Small intestine (tissue), 7 donors: ENCODE results near the gene PHYKPL. TPM values are rescaled to one million over a fixed set of nuclear protein-coding genes. Genes with fewer than 3 reads are reported as not detected.

ENCODE experiments used
- DNase-seq, 2 donors: peaks; one replicate each; pipeline versions ENCODE4 v3.0.0 to v3.0.0-alpha.2; 2013
- FAIRE-seq: peaks from 2 replicates; lab custom pipeline; 2012; peaks lifted over from hg19 to GRCh38; lab: Jason Lieb, UNC
- H3K27ac ChIP-seq, 3 donors: one replicate each; pipeline ENCODE4 v1.5.1; 2013; ENCODE audit warnings: low read length in 2 of 3, mild to moderate bottlenecking in 2 of 3, control low read depth in 1 of 3, inconsistent platforms in 1 of 3, low read depth in 1 of 3, moderate library complexity in 1 of 3
- H3K27me3 ChIP-seq, 3 donors: one replicate each; pipeline ENCODE4 v1.6.1; 2013; ENCODE audit warnings: low read length in 3 of 3, inconsistent platforms in 1 of 3; ENCODE audit not compliant: control insufficient read depth in 3 of 3, insufficient read depth in 3 of 3
- H3K36me3 ChIP-seq, 3 donors: one replicate each; pipeline ENCODE4 v1.6.1; 2013; ENCODE audit warnings: low read length in 3 of 3, inconsistent platforms in 1 of 3, low read depth in 1 of 3, mild to moderate bottlenecking in 1 of 3, moderate library complexity in 1 of 3; ENCODE audit not compliant: control insufficient read depth in 3 of 3, insufficient read depth in 2 of 3
- H3K4me1 ChIP-seq, 3 donors: one replicate each; pipeline ENCODE4 v1.6.1; 2013; ENCODE audit warnings: low read length in 2 of 3, inconsistent platforms in 1 of 3, low read depth in 1 of 3, mild to moderate bottlenecking in 1 of 3, moderate library complexity in 1 of 3; ENCODE audit not compliant: control insufficient read depth in 3 of 3, insufficient read depth in 2 of 3
- H3K4me3 ChIP-seq, 3 donors: one replicate each; pipeline ENCODE4 v1.5.1; 2013; ENCODE audit warnings: low read length in 3 of 3, control low read depth in 1 of 3, inconsistent platforms in 1 of 3, low read depth in 1 of 3, mild to moderate bottlenecking in 1 of 3, moderate library complexity in 1 of 3
- H3K9me3 ChIP-seq, 2 donors: one replicate each; pipeline ENCODE4 v1.6.1; 2013; ENCODE audit warnings: low read depth in 1 of 2, low read length in 1 of 2; ENCODE audit not compliant: control insufficient read depth in 2 of 2, insufficient read depth in 1 of 2
- WGBS, 3 donors: extraction: QIAGEN DNeasy Blood & Tissue Kit; methylation state at CpG; one replicate each; pipeline ENCODE4 v1.1.7; 2013; 5-methylcytosine and 5-hydroxymethylcytosine counted together
- polyA plus RNA-seq, 4 donors: library from polyadenylated mRNA; stranded (reverse) in 3 of 4; unstranded in 1 of 4; fragments of 200-250 nt in 3 of 4; fragments of 120-200 nt in 1 of 4; gene quantifications; one replicate each; pipeline versions ENCODE4 v1.2.1 to v1.2.3, GENCODE V29; 2013
- donor health status: healthy with polysubstance abuse.
- donor health status: control.
- donor health status: control.
- donor health status: Bipolar disorder and iron deficiency.
- donor health status: healthy.

PHYKPL gene
- polyA plus RNA-seq, 4 donors, result 57.7 to 145 (median 127) TPM

GRCh38 chr5:178211095-178212048 lies 21.2 kb downstream of the PHYKPL start:
- H3K9me3 ChIP-seq, result no peaks in the 10 kb centered on the region
- FAIRE-seq (no peak), DNase-seq (no peak)
- H3K27me3 ChIP-seq, result no peaks in the 10 kb centered on the region
- WGBS, 3 donors, result 55 to 62% (median 59%) methylated on average over 8 of the region's 8 CpGs
- peaks cover 28 to 92% (median 49%) of the 10 kb centered on the region in 3 donors for H3K36me3 ChIP-seq
- H3K4me3 ChIP-seq, result no peak overlapping the region
- H3K4me1 ChIP-seq, result peaks cover 5 to 85% (median 33%) of the 10 kb centered on the region in 3 donors
- peak overlapping the region; percentile 15 to 76 (median 29) for H3K27ac ChIP-seq

GRCh38 chr5:178210686-178211085 lies 21.9 kb downstream of the PHYKPL start:
- Histone ChIP-seq H3K27ac (peak overlapping the region; percentile 37 to 76 (median 60)), H3K27me3 (no peaks in the 10 kb centered on the region), H3K4me3 (no peak overlapping the region), H3K36me3 (peaks cover 28 to 90% (median 49%) of the 10 kb centered on the region in 3 donors), H3K4me1 (peaks cover 12 to 84% (median 30%) of the 10 kb centered on the region in 3 donors), H3K9me3 (no peaks in the 10 kb centered on the region)
- no peak for FAIRE-seq
- WGBS, 3 donors, result 39 to 69% (median 45%) methylated on average over 5 of the region's 5 CpGs
- DNase-seq, result peak in 1 of 2 donors; percentile 72

- no peak for FAIRE-seq
- no peaks in the 10 kb centered on the region for H3K27me3 ChIP-seq
- 79 to 87% (median 82%) methylated on average over 17 to 18 of the region's 18 CpGs for WGBS, 3 donors
- H3K9me3 ChIP-seq, result no peaks in the 10 kb centered on the region
- peaks cover 28 to 84% (median 46%) of the 10 kb centered on the region in 3 donors for H3K36me3 ChIP-seq
- peaks cover 12 to 78% (median 25%) of the 10 kb centered on the region in 3 donors for H3K4me1 ChIP-seq
- no peak for DNase-seq
- H3K27ac ChIP-seq, result peak overlapping the region; percentile 60 to 88 (median 76)
- H3K4me3 ChIP-seq, result no peak overlapping the region
Measured at GRCh38 chr5:178210073-178210535, 22.5 kb downstream of the PHYKPL start.

GRCh38 chr5:178209334-178210072 lies 23.1 kb downstream of the PHYKPL start:
- Histone ChIP-seq H3K36me3 (peaks cover 28 to 78% (median 45%) of the 10 kb centered on the region in 3 donors), H3K9me3 (no peaks in the 10 kb centered on the region), H3K4me1 (peaks cover 12 to 72% (median 20%) of the 10 kb centered on the region in 3 donors), H3K27ac (peak overlapping the region; percentile 60 to 88 (median 76)), H3K4me3 (no peak overlapping the region), H3K27me3 (no peaks in the 10 kb centered on the region)
- DNase-seq, result no peak
- FAIRE-seq, result no peak
- 73 to 75% (median 75%) methylated on average over 8 of the region's 8 CpGs for WGBS, 3 donors

- Histone ChIP-seq H3K4me1 (peaks cover 7 to 64% (median 18%) of the 10 kb centered on the region in 3 donors), H3K27me3 (no peaks in the 10 kb centered on the region), H3K9me3 (no peaks in the 10 kb centered on the region), H3K27ac (peak overlapping the region; percentile 76 to 94 (median 88)), H3K36me3 (peaks cover 21 to 70% (median 45%) of the 10 kb centered on the region in 3 donors), H3K4me3 (no peak overlapping the region)
- peak in 1 of 2 donors; percentile 12 for DNase-seq
- no peak for FAIRE-seq
- WGBS, 3 donors, result 44 to 59% (median 53%) methylated on average over 5 of the region's 5 CpGs
Measured at GRCh38 chr5:178208540-178209227, 23.9 kb downstream of the PHYKPL start.

- FAIRE-seq (no peak), DNase-seq (peak; percentile 78 to 92)
- H3K9me3 ChIP-seq, result no peaks in the 10 kb centered on the region
- no peaks in the 10 kb centered on the region for H3K27me3 ChIP-seq
- WGBS, 3 donors, result 22 to 68% (median 56%) methylated on average over 1 of the region's 1 CpG
- H3K4me3 ChIP-seq, result no peak overlapping the region
- H3K36me3 ChIP-seq, result peaks cover 21 to 62% (median 43%) of the 10 kb centered on the region in 3 donors
- H3K4me1 ChIP-seq, result peaks cover 7 to 56% (median 13%) of the 10 kb centered on the region in 3 donors
- H3K27ac ChIP-seq, result peak overlapping the region; percentile 76 to 99 (median 94)
Measured at GRCh38 chr5:178207917-178208280, 24.7 kb downstream of the PHYKPL start.

GRCh38 chr5:178207183-178207916 lies 25.3 kb downstream of the PHYKPL start:
- Histone ChIP-seq H3K9me3 (no peaks in the 10 kb centered on the region), H3K36me3 (peaks cover 18 to 57% (median 40%) of the 10 kb centered on the region in 3 donors), H3K4me3 (no peak overlapping the region), H3K27ac (peak overlapping the region; percentile 76 to 99 (median 94)), H3K27me3 (no peaks in the 10 kb centered on the region), H3K4me1 (peaks cover 7 to 52% (median 9%) of the 10 kb centered on the region in 3 donors)
- WGBS, 3 donors, result 30 to 54% (median 38%) methylated on average over 5 of the region's 5 CpGs
- FAIRE-seq, result no peak
- peak; percentile 36 to 85 for DNase-seq
